DMS153 (cell line): Measurements from ENCODE around the gene HS6ST3.

Source experiments
- DNase-seq: peaks from one replicate; lab custom pipeline; 2025; lab: John Stamatoyannopoulos, UW

Gene HS6ST3

GRCh38 chr13:96299235-96299634 lies 209.3 kb downstream of the HS6ST3 start:
- no peak for DNase-seq

- DNase-seq: no peak
These were observed 218.7 kb downstream of the HS6ST3 start for GRCh38 chr13:96308568-96308967.

GRCh38 chr13:96314974-96315373 lies 225.1 kb downstream of the HS6ST3 start:
- no peak for DNase-seq

- DNase-seq: no peak
These were observed 248.1 kb downstream of the HS6ST3 start for GRCh38 chr13:96338030-96338429.

GRCh38 chr13:96342286-96342685 lies 252.4 kb downstream of the HS6ST3 start:
- no peak for DNase-seq

- DNase-seq: no peak
These were observed 253.1 kb downstream of the HS6ST3 start for GRCh38 chr13:96342852-96343465.

- no peak for DNase-seq
These were observed 257.0 kb downstream of the HS6ST3 start for GRCh38 chr13:96346921-96347320.

GRCh38 chr13:96373597-96373996 lies 283.7 kb downstream of the HS6ST3 start:
- no peak for DNase-seq

- DNase-seq: no peak
These were observed 287.9 kb downstream of the HS6ST3 start for GRCh38 chr13:96377835-96378234.

- DNase-seq: no peak
These were observed 290.1 kb downstream of the HS6ST3 start for GRCh38 chr13:96379967-96380366.

GRCh38 chr13:96381681-96382080 lies 291.8 kb downstream of the HS6ST3 start:
- no peak for DNase-seq

GRCh38 chr13:96388598-96388997 lies 298.7 kb downstream of the HS6ST3 start:
- no peak for DNase-seq

- no peak for DNase-seq
These were observed 301.7 kb downstream of the HS6ST3 start for GRCh38 chr13:96391606-96392005.

- no peak for DNase-seq
These were observed 307.9 kb downstream of the HS6ST3 start for GRCh38 chr13:96397807-96398206.

GRCh38 chr13:96398486-96398885 lies 308.6 kb downstream of the HS6ST3 start:
- no peak for DNase-seq

GRCh38 chr13:96403241-96403640 lies 313.3 kb downstream of the HS6ST3 start:
- DNase-seq: no peak

- DNase-seq: no peak
These were observed 313.7 kb downstream of the HS6ST3 start for GRCh38 chr13:96403651-96404050.

- DNase-seq: no peak
These were observed 326.0 kb downstream of the HS6ST3 start for GRCh38 chr13:96415831-96416385.

GRCh38 chr13:96417939-96418685 lies 328.2 kb downstream of the HS6ST3 start:
- no peak for DNase-seq

GRCh38 chr13:96421314-96421713 lies 331.4 kb downstream of the HS6ST3 start:
- no peak for DNase-seq

- DNase-seq: no peak
These were observed 332.1 kb downstream of the HS6ST3 start for GRCh38 chr13:96422002-96422401.

GRCh38 chr13:96426167-96426566 lies 336.3 kb downstream of the HS6ST3 start:
- peak; percentile 22 for DNase-seq

- DNase-seq: no peak
These were observed 339.0 kb downstream of the HS6ST3 start for GRCh38 chr13:96428911-96429310.
